HCT116 (cell line): ENCODE data around the gene MOSPD3. TPM values are rescaled to one million over a fixed set of nuclear protein-coding genes. Genes with fewer than 3 reads are reported as not detected.

Experiments used
- total RNA-seq: library from RNA; stranded (reverse); gene quantifications from one replicate; pipeline ENCODE4 v1.2.1, GENCODE V29; 2021; ENCODE audit not compliant: unreplicated experiment

Gene MOSPD3
- total RNA-seq, 1 experiment from 2014 or later: 32.8 TPM

Other genes starting within 250 kb of the MOSPD3 start
- 1.8 TPM for gene PILRA, start 239.1 kb upstream of the MOSPD3 start, total RNA-seq
- gene ZCWPW1, start 183.8 kb upstream of the MOSPD3 start, total RNA-seq: 1.5 TPM
- gene MEPCE, start 182.7 kb upstream of the MOSPD3 start, total RNA-seq: 44.4 TPM
- gene PPP1R35, start 176.0 kb upstream of the MOSPD3 start, total RNA-seq: 68.7 TPM
- 1.7 TPM for gene SPACDR, start 148.3 kb upstream of the MOSPD3 start, total RNA-seq
- gene TSC22D4, start 133.3 kb upstream of the MOSPD3 start, total RNA-seq: 36.9 TPM
- gene NYAP1, start 128.6 kb upstream of the MOSPD3 start, total RNA-seq: 6.7 TPM
- gene AGFG2, start 73.3 kb upstream of the MOSPD3 start, total RNA-seq: 14.0 TPM
- gene SAP25, start 38.6 kb upstream of the MOSPD3 start, total RNA-seq: 4.4 TPM
- gene LRCH4, start 26.4 kb upstream of the MOSPD3 start, total RNA-seq: 47.9 TPM
- 2.1 TPM for gene FBXO24, start 26.2 kb upstream of the MOSPD3 start, total RNA-seq
- gene PCOLCE, start 10.2 kb upstream of the MOSPD3 start, total RNA-seq: 12.4 TPM
- 11.8 TPM for gene TFR2, start 29.0 kb downstream of the MOSPD3 start, total RNA-seq
- gene ACTL6B, start 43.9 kb downstream of the MOSPD3 start, total RNA-seq: not detected
- 246 TPM for gene GNB2, start 61.2 kb downstream of the MOSPD3 start, total RNA-seq
- 59.7 TPM for gene GIGYF1, start 81.7 kb downstream of the MOSPD3 start, total RNA-seq
- gene POP7, start 93.6 kb downstream of the MOSPD3 start, total RNA-seq: 67.5 TPM
- gene EPO, start 107.9 kb downstream of the MOSPD3 start, total RNA-seq: 0.30 TPM
- not detected for gene ZAN, start 121.1 kb downstream of the MOSPD3 start, total RNA-seq
- gene EPHB4, start 215.0 kb downstream of the MOSPD3 start, total RNA-seq: 61.1 TPM
- gene SLC12A9, start 240.2 kb downstream of the MOSPD3 start, total RNA-seq: 24.6 TPM